HepG2 (cell line): ENCODE results near the gene ZFP64. TPM values are rescaled to one million over a fixed set of nuclear protein-coding genes. Genes with fewer than 3 reads are reported as not detected.
A peak's percentile ranks its signal among the peaks of the same experiment; 100 is the strongest.

ENCODE experiments used
- ATAC-seq: fragments of 200-7000 bp; cut with Tn5 transposase; 3 replicates; pipeline ENCODE4 v1.9.1; 2020; ENCODE audit warnings: mild to moderate bottlenecking, moderate library complexity
- BruUV-seq: library from RNA; stranded (reverse); fragments of 400-500 nt; replicated peaks from 2 replicates; lab custom pipeline; 2021; lab: Mats Ljungman, UMichigan
- CTCF ChIA-PET: fragments of 300-600 bp; formaldehyde crosslinking; extraction: SDS; loops from one replicate; lab custom pipeline; 2021; ENCODE audit warnings: low total read pairs, inconsistent platforms, low intra/inter-chr PET ratio; lab: Yijun Ruan, JAX
- POLR2A ChIA-PET: fragments of 350-600 bp; sonication (Branson Sonifier 250); formaldehyde crosslinking; loops from one replicate; lab custom pipeline; 2020; ENCODE audit warnings: antibody characterized with exemption, inconsistent platforms; lab: Yijun Ruan, JAX
- DNase-seq: peaks from one replicate; pipeline ENCODE4 v3.0.0-alpha.2; 2015; ENCODE audit warnings: low spot score
- FAIRE-seq: peaks from 3 replicates; lab custom pipeline; 2011; peaks lifted over from hg19 to GRCh38; lab: Jason Lieb, UNC
- H2AFZ ChIP-seq: one replicate; pipeline ENCODE4 v1.6.1; 2011; ENCODE audit warnings: low read length, inconsistent platforms
- H3K27ac ChIP-seq: fragments of 300-600 bp; 3 replicates; pipeline ENCODE4 v1.8.0; 2011; ENCODE audit warnings: mixed run types, mild to moderate bottlenecking, mixed read lengths, low read length, inconsistent platforms; ENCODE audit not compliant: insufficient read depth; ENCODE audit errors: extremely low read length
- H3K27me3 ChIP-seq, 2 experiments: fragments of 200-600 bp in 1 of 2; 2 replicates in 1 of 2; 3 replicates in 1 of 2; pipeline versions ENCODE4 v1.6.0 to v1.8.0; 2011; ENCODE audit warnings: low read length in 2 of 2, mild to moderate bottlenecking in 2 of 2, moderate library complexity in 2 of 2, inconsistent platforms in 1 of 2; ENCODE audit not compliant: insufficient read depth in 2 of 2, control insufficient read depth in 1 of 2
- H3K36me3 ChIP-seq, 2 experiments: fragments of 200-600 bp in 1 of 2; replicated peaks in 1 of 2; 2 replicates in 1 of 2; 3 replicates in 1 of 2; pipeline versions ENCODE4 v1.5.1 to v1.8.0; 2011; ENCODE audit warnings: low read length in 2 of 2, inconsistent platforms in 1 of 2; ENCODE audit not compliant: insufficient read depth in 2 of 2, control insufficient read depth in 1 of 2
- H3K4me1 ChIP-seq: 2 replicates; pipeline ENCODE4 v1.5.1; 2012; ENCODE audit warnings: low read length, inconsistent platforms; ENCODE audit not compliant: insufficient read depth
- H3K4me2 ChIP-seq: 2 replicates; pipeline ENCODE4 v1.6.0; 2011; ENCODE audit warnings: low read depth, low read length, inconsistent platforms
- H3K4me3 ChIP-seq, 3 experiments: fragments of 200-600 bp in 1 of 3; sonication (generic), shearing (Covaris generic) in 1 of 3; replicated peaks in 1 of 3; 2 replicates each; pipeline ENCODE4 v1.5.1; 2011 to 2016; ENCODE audit warnings: low read length in 3 of 3, inconsistent platforms in 2 of 3, low read depth in 2 of 3, mild to moderate bottlenecking in 2 of 3, control low read depth in 1 of 3, mixed read lengths in 1 of 3; ENCODE audit not compliant: insufficient read depth in 1 of 3
- H3K79me2 ChIP-seq: one replicate; pipeline ENCODE4 v1.6.1; 2011; ENCODE audit warnings: low read length, inconsistent platforms; ENCODE audit not compliant: insufficient read depth
- H3K9ac ChIP-seq: 2 replicates; pipeline ENCODE4 v1.6.0; 2011; ENCODE audit warnings: mild to moderate bottlenecking, low read depth, low read length, inconsistent platforms; ENCODE audit not compliant: insufficient read depth
- H3K9me3 ChIP-seq: 2 replicates; pipeline ENCODE4 v1.5.1; 2012; ENCODE audit warnings: mild to moderate bottlenecking, low read length
- H4K20me1 ChIP-seq: 2 replicates; pipeline ENCODE4 v1.6.0; 2011; ENCODE audit warnings: inconsistent platforms, mild to moderate bottlenecking, low read length, moderate library complexity; ENCODE audit not compliant: insufficient read depth
- MIER3 ChIP-seq: IDR thresholded peaks from 2 replicates; pipeline ENCODE4 v1.6.1; 2016; ENCODE audit warnings: missing compliant biosample characterization, borderline replicate concordance
- WGBS: methylation state at CpG from one replicate; pipeline ENCODE4 v1.1.6; 2017; ENCODE audit warnings: low lambda C conversion rate; 5-methylcytosine and 5-hydroxymethylcytosine counted together
- in situ Hi-C: cut with HindIII; loops from 2 replicates; pipeline ENCODE4 v1.10.0; 2017; ENCODE audit warnings: low pct_unique_long_range_greater_than_20kb; ENCODE audit not compliant: extremely low pct_ligation_motif_present
- intact Hi-C: fragments of 100-400 bp; cut with micrococcal nuclease; formaldehyde crosslinking; loops from one replicate; pipeline ENCODE4 v1.10.0; 2022; ENCODE audit not compliant: unreplicated experiment
- polyA plus RNA-seq, 8 experiments: library from polyadenylated mRNA; depleted of rRNA in 3 of 8; stranded (reverse) in 7 of 8; unstranded in 1 of 8; fragments of >200 nt; fragmentation: Illumina TruSeq in 4 of 8; extraction: Trizol in 4 of 8; gene quantifications; 2 replicates each; pipeline versions ENCODE4 v1.2.1 to v1.2.3, GENCODE V29; 2011 to 2016; ENCODE audit warnings: low read depth in 4 of 8, missing spikeins in 1 of 8, mixed read lengths in 1 of 8; ENCODE audit not compliant: insufficient read depth in 1 of 8
- total RNA-seq, 5 experiments: library from RNA; depleted of rRNA; stranded (reverse); fragments of >200 nt; fragmentation: Illumina TruSeq; extraction: Trizol; gene quantifications; 2 replicates each; pipeline ENCODE4 v1.2.3, GENCODE V29; 2016; ENCODE audit warnings: low read depth in 1 of 5
- TF ChIP-seq, protein P1 (sequence below): IDR thresholded peaks from 2 replicates; pipeline ENCODE4 v1.6.1; 2012; ENCODE audit warnings: low read depth, low read length, improper control_type of control experiment
- TF ChIP-seq, protein P2 (sequence below): sonication (generic); formaldehyde crosslinking; IDR thresholded peaks from 2 replicates; pipeline ENCODE4 v1.4.0; 2020; ENCODE audit warnings: missing genetic modification reagents

Gene ZFP64
- total and polyA plus RNA-seq, 2 of the 13 experiments (the other 11 are each of a cell fraction or from before 2014, with no cell fraction given) = 12.0 to 24.3 TPM

DNA sequence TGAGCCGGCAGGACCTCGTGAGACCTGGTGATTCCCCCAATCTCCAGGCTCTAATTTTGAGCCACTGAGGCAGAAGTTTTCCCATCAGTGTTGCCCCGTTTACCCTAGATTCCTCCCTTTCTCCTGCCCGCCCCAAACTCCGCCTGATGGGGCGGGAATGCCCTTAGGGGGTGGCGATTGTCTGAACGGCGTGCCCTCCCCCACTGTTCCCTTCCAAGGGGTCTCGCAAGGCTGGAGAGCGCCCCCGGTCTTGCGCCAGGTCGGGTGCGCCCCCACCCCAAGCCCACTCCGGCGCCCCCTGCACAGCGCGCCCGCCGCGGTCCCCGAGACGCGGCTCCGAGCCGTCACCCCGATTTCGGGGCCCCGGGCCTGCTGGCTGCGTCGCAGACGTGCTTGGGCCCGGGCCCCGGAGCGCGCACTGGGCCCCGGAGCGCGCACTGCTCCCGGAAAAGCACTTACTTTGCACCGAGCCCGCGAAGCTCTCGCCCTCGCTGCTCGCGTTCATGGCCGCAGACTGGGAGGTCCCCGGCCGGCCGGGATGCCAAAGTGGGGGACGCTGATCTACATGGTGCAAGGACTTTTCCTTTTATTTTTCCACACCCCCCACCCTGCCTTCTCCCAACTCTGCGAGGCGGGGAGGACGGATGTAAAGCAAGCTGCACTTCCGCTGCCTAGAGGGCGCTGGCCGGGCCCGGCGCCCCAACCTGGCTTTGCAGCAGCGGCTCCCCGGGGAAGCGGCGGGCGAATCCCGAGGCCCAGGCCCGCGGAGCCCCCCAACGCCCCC, at the start of gene ZFP64 (continued):
- TF ChIP-seq, protein P1, sequence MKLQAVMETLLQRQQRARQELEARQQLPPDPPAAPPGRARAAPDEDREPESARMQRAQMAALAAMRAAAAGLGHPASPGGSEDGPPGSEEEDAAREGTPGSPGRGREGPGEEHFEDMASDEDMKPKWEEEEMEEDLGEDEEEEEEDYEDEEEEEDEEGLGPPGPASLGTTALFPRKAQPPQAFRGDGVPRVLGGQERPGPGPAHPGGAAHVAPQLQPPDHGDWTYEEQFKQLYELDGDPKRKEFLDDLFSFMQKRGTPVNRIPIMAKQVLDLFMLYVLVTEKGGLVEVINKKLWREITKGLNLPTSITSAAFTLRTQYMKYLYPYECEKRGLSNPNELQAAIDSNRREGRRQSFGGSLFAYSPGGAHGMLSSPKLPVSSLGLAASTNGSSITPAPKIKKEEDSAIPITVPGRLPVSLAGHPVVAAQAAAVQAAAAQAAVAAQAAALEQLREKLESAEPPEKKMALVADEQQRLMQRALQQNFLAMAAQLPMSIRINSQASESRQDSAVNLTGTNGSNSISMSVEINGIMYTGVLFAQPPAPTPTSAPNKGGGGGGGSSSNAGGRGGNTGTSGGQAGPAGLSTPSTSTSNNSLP = no peak

DNA sequence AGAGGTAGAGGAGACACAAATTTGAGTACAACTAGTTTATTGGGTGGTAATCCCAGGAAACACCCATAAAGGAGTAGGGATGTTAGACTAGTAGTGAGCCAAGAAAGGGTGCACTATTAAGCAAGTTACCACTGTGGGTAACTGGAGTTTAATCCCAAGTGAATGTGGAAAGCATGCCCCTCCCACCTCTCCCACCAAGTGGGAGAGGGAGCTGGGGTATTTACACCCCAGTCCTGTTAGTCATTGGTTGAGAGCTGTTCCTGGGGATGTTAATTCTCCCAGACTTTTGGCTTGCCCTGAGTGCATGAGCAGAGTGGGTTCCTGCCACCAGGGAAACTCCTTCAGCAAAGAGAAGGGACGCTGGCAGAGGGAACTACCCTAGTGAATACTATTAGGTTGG, 49.2 kb upstream of the ZFP64 start:
- no peak overlapping the region for H3K27ac ChIP-seq
- in situ Hi-C loops = loop anchor here (10.0 kb wide), 1 partner anchor 134 kb away; no protein-coding TSS in a partner anchor
- no peak overlapping the region for H3K9ac ChIP-seq
- H3K9me3 ChIP-seq = no peaks in the 10 kb centered on the region
- H3K36me3 ChIP-seq = no peaks in the 10 kb centered on the region
- no peak for TF ChIP-seq MIER3
- TF ChIP-seq, protein P2, sequence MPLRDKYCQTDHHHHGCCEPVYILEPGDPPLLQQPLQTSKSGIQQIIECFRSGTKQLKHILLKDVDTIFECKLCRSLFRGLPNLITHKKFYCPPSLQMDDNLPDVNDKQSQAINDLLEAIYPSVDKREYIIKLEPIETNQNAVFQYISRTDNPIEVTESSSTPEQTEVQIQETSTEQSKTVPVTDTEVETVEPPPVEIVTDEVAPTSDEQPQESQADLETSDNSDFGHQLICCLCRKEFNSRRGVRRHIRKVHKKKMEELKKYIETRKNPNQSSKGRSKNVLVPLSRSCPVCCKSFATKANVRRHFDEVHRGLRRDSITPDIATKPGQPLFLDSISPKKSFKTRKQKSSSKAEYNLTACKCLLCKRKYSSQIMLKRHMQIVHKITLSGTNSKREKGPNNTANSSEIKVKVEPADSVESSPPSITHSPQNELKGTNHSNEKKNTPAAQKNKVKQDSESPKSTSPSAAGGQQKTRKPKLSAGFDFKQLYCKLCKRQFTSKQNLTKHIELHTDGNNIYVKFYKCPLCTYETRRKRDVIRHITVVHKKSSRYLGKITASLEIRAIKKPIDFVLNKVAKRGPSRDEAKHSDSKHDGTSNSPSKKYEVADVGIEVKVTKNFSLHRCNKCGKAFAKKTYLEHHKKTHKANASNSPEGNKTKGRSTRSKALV (CRISPR knock-in tag) = no peak
- no TSS peak for BruUV-seq
- H3K4me1 ChIP-seq = peaks cover 6% of the 10 kb centered on the region; the same call in 1 of the 2 replicates
- H2AFZ ChIP-seq = no peak overlapping the region
- CTCF ChIA-PET = no interaction called here
- no peak for FAIRE-seq
- H3K4me2 ChIP-seq = no peak overlapping the region
- no peak for DNase-seq
- no peaks in the 10 kb centered on the region; a peak in 1 of 5 replicates for H3K27me3 ChIP-seq
- H3K4me3 ChIP-seq = no peak overlapping the region
- H4K20me1 ChIP-seq = no peaks in the 10 kb centered on the region
- WGBS = 10% methylated on average over 1 of the region's 1 CpG
- intact Hi-C loops = loop anchor here (5.0 kb wide), 2 partner anchors 114 to 976 kb away; no protein-coding TSS in a partner anchor
- POLR2A ChIA-PET = interaction anchor here (1.5 kb wide), 1 partner anchor 9 kb away, joined by 6 read pairs; no protein-coding TSS in a partner anchor
- peak; percentile 39; the same call in 1 of the 3 replicates for ATAC-seq
- no peaks in the 10 kb centered on the region for H3K79me2 ChIP-seq
